HG03108 (cell line): Measurements from ENCODE around the gene CLDN9.

Experiments
- ATAC-seq: cut with Tn5 transposase; IDR thresholded peaks from one replicate; pipeline ENCODE4 v1.9.1; 2021; ENCODE audit warnings: moderate library complexity; ENCODE audit not compliant: unreplicated experiment

CLDN9 gene

GRCh38 chr16:2991566-2992261, 21.0 kb upstream of the CLDN9 start:
- no peak for ATAC-seq

- no peak for ATAC-seq
These were observed 20.2 kb upstream of the CLDN9 start for GRCh38 chr16:2992383-2993081.

DNA sequence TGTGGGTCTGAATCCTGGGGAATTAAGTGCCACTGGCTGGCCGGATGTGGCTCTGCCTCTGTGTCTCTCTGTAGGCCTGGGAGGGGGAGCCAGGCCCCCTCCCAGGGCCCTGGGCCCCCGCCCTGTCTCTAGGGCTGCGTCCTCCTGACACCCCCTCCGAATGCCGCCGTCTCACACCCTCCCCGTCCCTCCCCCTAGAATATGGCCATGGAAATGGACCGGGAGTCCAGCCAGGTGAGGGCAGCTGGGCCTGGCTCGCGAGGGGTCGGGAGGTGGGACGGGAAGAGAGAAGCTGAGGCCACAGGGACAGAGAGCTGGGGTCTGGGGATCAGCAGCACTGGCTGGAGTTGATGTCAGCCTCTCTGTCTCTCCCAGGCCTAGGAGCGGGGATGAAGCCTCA, 16.4 kb upstream of the CLDN9 start:
- ATAC-seq = no peak

GRCh38 chr16:2999929-3000328, 12.8 kb upstream of the CLDN9 start:
- no peak for ATAC-seq

GRCh38 chr16:3000540-3000939, 12.2 kb upstream of the CLDN9 start:
- no peak for ATAC-seq

GRCh38 chr16:3001316-3001715, 11.4 kb upstream of the CLDN9 start:
- no peak for ATAC-seq

DNA sequence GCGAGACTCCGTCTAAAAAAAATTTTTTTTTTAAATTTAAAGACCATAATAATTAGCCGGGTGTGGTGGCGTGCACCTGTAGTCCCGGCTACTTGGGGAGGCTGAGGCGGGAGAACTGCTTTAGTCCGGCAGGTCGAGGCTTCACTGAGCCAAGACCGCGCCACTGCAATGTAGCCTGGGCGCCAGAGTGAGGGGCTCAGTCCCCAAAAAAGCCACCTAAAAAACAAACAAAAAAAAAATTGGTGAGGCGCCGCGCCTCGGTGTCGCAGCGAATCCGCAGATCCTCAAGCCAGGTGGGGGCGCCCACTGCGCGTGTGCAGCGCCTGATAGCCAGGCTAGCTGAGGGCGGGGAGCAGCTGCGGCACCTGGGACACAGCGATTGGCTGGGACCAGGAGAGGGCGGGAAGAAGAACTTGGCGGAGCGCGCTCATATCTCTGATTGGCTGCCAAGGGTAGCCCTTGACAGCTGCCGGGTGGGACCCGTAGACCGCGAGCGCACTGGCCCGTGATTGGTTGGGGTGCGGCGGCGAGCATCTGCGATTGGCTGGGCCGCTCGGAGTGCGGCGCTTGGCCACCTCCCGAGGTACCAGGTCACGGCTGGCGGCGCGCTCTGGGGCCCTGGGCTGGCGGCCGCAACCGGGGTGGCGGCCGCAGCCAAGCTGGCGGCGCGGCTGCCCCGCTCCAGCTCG, 9.0 kb upstream of the CLDN9 start:
- peak; percentile 91 for ATAC-seq

DNA sequence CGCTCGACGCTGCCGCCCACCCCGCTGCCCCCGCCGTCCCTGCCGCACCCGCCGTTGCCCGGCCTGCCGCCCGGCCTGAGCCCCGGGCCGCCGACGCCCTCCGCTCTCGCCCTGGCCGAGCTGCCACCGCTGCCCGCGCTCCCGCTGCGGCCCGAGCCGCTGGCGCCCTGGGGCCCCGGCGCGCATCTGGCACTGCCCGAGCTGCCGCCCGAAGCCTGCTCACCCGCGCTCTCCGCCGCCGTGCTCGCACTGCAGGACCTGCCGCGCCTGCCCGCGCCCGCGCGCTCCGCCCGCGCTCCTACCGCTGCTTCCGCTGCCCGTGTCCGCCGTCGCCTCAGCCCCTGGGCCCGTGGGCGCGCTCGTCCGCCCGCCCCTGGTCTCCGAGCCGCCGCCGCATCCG, 8.4 kb upstream of the CLDN9 start:
- no peak for ATAC-seq

GRCh38 chr16:3004781-3005284, 7.9 kb upstream of the CLDN9 start:
- ATAC-seq = no peak

GRCh38 chr16:3007059-3007956, 5.4 kb upstream of the CLDN9 start:
- ATAC-seq = no peak

- no peak for ATAC-seq
These were observed 4.6 kb upstream of the CLDN9 start for GRCh38 chr16:3007957-3008689.

DNA sequence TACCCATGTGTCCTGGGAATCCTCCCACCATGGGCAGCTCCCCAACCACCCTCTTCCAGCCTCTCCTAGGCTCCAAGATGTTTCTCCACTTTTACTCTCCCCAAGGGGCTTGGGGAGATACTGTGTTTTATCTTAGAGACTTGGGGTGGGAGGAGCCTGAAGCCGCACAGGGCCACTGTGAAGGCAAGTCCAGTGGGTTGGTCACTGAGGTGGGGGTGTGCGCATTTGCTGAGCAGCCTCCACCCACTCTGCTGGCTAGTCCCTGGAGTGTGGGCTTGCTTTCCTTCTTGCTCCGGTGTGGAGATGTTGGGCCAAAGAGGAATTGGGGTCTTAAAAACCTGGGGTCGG, 4.1 kb upstream of the CLDN9 start:
- no peak for ATAC-seq

DNA sequence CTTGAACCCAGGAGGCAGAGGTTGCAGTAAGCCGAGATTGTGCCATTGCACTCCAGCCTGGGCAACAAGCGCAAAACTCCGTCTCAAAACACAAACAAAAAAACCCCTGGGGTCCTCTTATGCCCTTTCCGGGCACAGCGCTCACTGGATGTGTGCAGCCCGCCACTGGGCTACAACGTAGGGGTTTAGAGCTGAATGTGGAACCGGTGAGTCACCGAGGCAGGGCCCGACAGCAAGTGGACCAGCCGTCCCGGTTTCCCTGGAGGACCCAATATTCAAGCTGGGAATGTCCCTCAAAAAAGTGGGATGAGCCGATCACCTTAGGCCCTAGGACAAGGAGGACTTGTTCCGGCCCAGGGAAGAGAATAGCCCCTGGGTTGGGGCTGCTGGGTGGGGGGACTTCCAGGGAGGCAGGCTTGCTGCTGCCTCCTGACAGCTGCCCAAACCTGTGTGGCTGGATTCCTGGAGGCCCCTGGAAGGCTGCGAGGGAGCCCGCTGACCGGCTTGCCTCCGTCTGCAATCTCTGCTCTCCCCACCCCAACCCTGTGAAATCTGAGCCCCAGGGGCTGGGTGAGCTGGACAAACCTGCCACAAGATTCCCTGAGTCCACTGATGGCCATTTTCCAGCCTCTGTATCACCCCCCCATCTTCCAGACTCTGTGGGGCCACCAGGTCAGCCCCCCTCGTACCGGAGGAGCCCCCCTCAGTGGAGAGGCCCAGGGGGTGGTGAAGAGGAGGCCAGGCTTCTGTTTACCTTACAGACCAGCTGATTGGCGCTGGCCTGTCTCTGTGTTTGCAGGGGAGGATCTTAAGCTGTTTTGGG, 2.9 kb upstream of the CLDN9 start:
- ATAC-seq = no peak

GRCh38 chr16:3010510-3010909, 2.2 kb upstream of the CLDN9 start:
- no peak for ATAC-seq

GRCh38 chr16:3012246-3012645, 477 bp upstream of the CLDN9 start:
- no peak for ATAC-seq

DNA sequence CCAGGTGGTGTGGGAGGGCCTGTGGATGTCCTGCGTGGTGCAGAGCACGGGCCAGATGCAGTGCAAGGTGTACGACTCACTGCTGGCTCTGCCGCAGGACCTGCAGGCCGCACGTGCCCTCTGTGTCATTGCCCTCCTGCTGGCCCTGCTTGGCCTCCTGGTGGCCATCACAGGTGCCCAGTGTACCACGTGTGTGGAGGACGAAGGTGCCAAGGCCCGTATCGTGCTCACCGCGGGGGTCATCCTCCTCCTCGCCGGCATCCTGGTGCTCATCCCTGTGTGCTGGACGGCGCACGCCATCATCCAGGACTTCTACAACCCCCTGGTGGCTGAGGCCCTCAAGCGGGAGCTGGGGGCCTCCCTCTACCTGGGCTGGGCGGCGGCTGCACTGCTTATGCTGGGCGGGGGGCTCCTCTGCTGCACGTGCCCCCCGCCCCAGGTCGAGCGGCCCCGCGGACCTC, 798 bp downstream of the CLDN9 start:
- no peak for ATAC-seq

- ATAC-seq = no peak
These were observed 1.4 kb downstream of the CLDN9 start for GRCh38 chr16:3013998-3014690.

DNA sequence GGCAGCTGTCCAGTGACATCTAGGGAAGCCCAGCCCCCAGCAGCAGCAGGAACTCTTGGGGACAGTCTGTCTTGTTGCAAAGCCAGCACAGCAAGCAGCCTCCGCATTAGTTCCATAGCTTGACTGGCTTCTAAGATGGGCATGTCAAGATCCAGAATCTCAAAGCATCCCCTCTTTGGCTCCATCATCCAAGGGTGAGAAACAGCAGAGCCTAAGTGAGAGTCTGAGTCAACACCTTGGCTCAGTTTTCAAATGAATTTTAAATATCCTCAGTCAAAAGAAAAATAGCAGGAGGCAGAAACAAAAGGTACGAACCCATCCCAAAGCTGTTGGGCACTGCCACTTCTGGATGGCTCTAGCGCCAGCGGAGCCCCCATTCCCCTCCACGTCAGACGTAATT, 2.2 kb downstream of the CLDN9 start:
- no peak for ATAC-seq
